DOHH2 (cell line): ENCODE data around the gene DLGAP1.
"Not testable (repeated sequence)": the region's sequence is repeated elsewhere in the genome, so short reads cannot be mapped to it uniquely, and the experiment has no call there.

Source experiments
- H3F3A ChIP-seq: fragments of 200-600 bp; sonication (generic), shearing (Covaris generic); 2 replicates; pipeline ENCODE4 v1.6.0; 2016; ENCODE audit warnings: antibody characterized with exemption, mild to moderate bottlenecking; ENCODE audit not compliant: control insufficient read depth, insufficient read depth
- H3K27ac ChIP-seq: fragments of 200-600 bp; sonication (generic); 2 replicates; pipeline ENCODE4 v1.5.1; 2014; ENCODE audit warnings: low read depth, mild to moderate bottlenecking, low read length, moderate library complexity
- H3K27me3 ChIP-seq: fragments of 200-600 bp; sonication (generic); 2 replicates; pipeline ENCODE4 v1.6.1; 2014; ENCODE audit warnings: mild to moderate bottlenecking, low read length, mixed read lengths; ENCODE audit not compliant: control insufficient read depth
- H3K36me3 ChIP-seq: fragments of 200-600 bp; sonication (generic); 2 replicates; pipeline ENCODE4 v1.6.1; 2014; ENCODE audit warnings: mild to moderate bottlenecking, low read length, moderate library complexity, mixed read lengths; ENCODE audit not compliant: control insufficient read depth
- H3K4me1 ChIP-seq: fragments of 200-600 bp; sonication (generic); 2 replicates; pipeline ENCODE4 v1.6.1; 2014; ENCODE audit warnings: mild to moderate bottlenecking, low read length, mixed read lengths; ENCODE audit not compliant: control insufficient read depth
- H3K4me2 ChIP-seq: fragments of 200-600 bp; sonication (generic); 2 replicates; pipeline ENCODE4 v1.6.0; 2014; ENCODE audit warnings: mild to moderate bottlenecking, low read length, moderate library complexity
- H3K4me3 ChIP-seq: fragments of 200-600 bp; sonication (generic); 2 replicates; pipeline ENCODE4 v1.5.1; 2014; ENCODE audit warnings: mild to moderate bottlenecking, low read length, mixed read lengths
- H3K79me2 ChIP-seq: fragments of 200-600 bp; sonication (generic); 2 replicates; pipeline ENCODE4 v1.6.1; 2014; ENCODE audit warnings: mild to moderate bottlenecking, low read length, mixed read lengths; ENCODE audit not compliant: control insufficient read depth
- H3K9me2 ChIP-seq: fragments of 200-600 bp; sonication (generic); replicated peaks from 2 replicates; pipeline ENCODE4 v1.6.1; 2014; ENCODE audit warnings: mild to moderate bottlenecking, low read length, mixed read lengths; ENCODE audit not compliant: control insufficient read depth
- H3K9me3 ChIP-seq: fragments of 200-600 bp; sonication (generic); 2 replicates; pipeline ENCODE4 v1.6.1; 2014; ENCODE audit warnings: antibody characterized with exemption, low read length, mixed read lengths; ENCODE audit not compliant: control insufficient read depth, insufficient read depth
- H4K20me1 ChIP-seq: fragments of 200-600 bp; sonication (generic); 2 replicates; pipeline ENCODE4 v1.6.0; 2014; ENCODE audit warnings: low read depth, mild to moderate bottlenecking, antibody characterized with exemption, low read length, moderate library complexity; ENCODE audit not compliant: control insufficient read depth, insufficient read depth
- EZH2phosphoT487 ChIP-seq: fragments of 200-600 bp; sonication (generic); IDR thresholded peaks from 2 replicates; pipeline ENCODE4 v1.6.1; 2017; ENCODE audit warnings: borderline replicate concordance, mild to moderate bottlenecking, antibody characterized with exemption, low read length, moderate library complexity, mixed read lengths
- TF ChIP-seq, protein P1 (sequence below): fragments of 200-600 bp; sonication (generic); IDR thresholded peaks from one replicate; pipeline ENCODE4 v1.5.1; 2014; ENCODE audit warnings: antibody characterized with exemption, mild to moderate bottlenecking, low read depth, low read length; ENCODE audit not compliant: poor library complexity, severe bottlenecking

Gene DLGAP1

DNA sequence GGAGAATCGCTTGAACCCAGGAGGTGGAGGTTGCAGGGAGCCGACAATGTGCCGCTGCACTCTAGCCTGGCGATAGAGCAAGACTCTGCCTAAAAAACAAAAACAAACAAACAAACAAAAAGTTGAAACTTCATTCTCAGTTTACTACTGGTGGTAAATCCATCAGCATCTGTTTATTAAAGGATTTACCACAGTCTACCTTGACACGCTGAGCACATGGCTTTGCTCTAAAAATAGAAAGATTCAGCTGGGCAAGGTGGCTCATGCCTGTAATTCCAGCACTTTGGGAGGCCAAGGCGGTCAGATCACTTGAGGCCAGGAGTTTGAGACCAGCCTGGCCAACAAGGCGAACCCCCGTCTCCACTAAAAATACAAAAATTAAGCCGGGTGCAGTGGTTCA is 803.8 kb downstream of the DLGAP1 start:
- H3K9me3 ChIP-seq, result no peaks in the 10 kb centered on the region
- no peaks in the 10 kb centered on the region for H3K27me3 ChIP-seq
- H3K4me1 ChIP-seq, result peaks cover 7% of the 10 kb centered on the region
- no peak overlapping the region for H3K4me3 ChIP-seq
- no peak overlapping the region for H3K27ac ChIP-seq
- no peak for TF ChIP-seq EZH2phosphoT487
- TF ChIP-seq, protein P1, sequence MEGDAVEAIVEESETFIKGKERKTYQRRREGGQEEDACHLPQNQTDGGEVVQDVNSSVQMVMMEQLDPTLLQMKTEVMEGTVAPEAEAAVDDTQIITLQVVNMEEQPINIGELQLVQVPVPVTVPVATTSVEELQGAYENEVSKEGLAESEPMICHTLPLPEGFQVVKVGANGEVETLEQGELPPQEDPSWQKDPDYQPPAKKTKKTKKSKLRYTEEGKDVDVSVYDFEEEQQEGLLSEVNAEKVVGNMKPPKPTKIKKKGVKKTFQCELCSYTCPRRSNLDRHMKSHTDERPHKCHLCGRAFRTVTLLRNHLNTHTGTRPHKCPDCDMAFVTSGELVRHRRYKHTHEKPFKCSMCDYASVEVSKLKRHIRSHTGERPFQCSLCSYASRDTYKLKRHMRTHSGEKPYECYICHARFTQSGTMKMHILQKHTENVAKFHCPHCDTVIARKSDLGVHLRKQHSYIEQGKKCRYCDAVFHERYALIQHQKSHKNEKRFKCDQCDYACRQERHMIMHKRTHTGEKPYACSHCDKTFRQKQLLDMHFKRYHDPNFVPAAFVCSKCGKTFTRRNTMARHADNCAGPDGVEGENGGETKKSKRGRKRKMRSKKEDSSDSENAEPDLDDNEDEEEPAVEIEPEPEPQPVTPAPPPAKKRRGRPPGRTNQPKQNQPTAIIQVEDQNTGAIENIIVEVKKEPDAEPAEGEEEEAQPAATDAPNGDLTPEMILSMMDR, result no peak
- H3K4me2 ChIP-seq, result no peak overlapping the region
- no peaks in the 10 kb centered on the region for H3F3A ChIP-seq
- no peaks in the 10 kb centered on the region for H3K9me2 ChIP-seq
- H3K36me3 ChIP-seq, result no peaks in the 10 kb centered on the region
- H3K79me2 ChIP-seq, result no peaks in the 10 kb centered on the region
- H4K20me1 ChIP-seq, result no peaks in the 10 kb centered on the region

DNA sequence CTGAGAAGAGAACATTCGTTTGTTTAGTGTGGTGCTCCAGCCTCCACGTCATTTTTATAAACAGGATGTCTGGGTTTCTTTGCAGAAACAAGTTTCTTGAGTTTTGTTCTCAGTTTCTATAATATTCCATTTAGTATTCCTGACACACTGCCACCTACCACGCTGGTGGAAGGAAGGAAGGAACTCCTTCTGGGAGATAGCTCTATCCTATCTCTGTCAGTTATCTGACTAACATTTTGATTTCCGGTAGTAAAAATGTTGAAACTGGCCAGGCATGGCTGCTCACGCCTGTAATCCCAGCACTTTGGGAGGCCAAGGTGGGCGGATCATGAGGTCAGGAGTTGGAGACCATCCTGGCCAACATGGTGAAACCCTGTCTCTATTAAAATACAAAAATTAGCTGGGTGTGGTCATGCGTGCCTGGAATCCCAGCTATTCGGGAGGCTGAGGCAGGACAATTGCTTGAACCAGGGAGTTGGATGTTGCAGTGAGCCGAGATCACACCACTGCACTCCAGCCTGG is 804.5 kb downstream of the DLGAP1 start:
- not testable (repeated sequence) for H3K9me2 ChIP-seq, H4K20me1 ChIP-seq, H3K27ac ChIP-seq, H3K4me3 ChIP-seq, H3K4me2 ChIP-seq, H3K27me3 ChIP-seq, H3K36me3 ChIP-seq, H3K79me2 ChIP-seq, H3F3A ChIP-seq, H3K9me3 ChIP-seq
- peaks cover 13% of the 10 kb centered on the region for H3K4me1 ChIP-seq

DNA sequence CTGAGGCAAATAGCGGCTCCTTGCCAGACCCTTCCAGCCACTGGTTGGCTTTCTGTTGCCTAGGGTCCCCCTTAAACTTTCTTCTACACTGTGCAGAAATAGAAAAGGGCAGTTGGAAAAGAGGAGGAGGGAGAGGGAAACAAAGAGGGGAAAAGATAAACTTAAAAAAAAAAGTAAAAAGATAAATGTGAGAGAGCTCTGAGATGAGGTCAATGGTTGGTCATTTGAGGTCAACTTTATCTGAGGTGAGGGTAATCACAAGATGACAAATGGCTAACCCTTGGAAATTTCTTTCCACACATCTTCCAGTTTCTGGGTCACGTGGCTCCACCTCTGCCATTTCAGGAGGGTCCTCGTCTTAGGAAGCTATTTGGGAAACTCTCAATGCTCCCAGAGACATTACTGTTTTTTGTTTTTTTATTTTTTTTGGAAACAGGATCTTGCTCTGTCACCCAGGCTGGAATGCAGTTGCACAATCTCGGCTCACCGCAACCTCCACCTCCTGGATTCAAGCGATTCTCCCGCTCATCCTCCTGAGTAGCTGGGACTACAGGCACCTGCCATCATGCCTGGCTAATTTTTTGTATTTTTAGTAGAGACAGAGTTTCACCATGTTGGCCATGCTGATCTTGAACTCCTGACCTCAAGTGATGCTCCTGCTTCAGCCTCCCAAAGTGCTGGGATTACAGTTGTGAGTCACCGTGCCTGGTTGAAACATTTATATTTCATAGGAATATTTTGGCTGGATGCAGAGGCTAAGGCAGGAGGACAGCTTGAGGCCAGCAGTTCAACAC is 805.3 kb downstream of the DLGAP1 start:
- H3K4me1 ChIP-seq, result peaks cover 16% of the 10 kb centered on the region
- H3K9me3 ChIP-seq, result no peaks in the 10 kb centered on the region
- H4K20me1 ChIP-seq, result no peaks in the 10 kb centered on the region
- H3K79me2 ChIP-seq, result no peaks in the 10 kb centered on the region
- H3F3A ChIP-seq, result no peaks in the 10 kb centered on the region
- H3K27ac ChIP-seq, result no peak overlapping the region
- no peaks in the 10 kb centered on the region for H3K27me3 ChIP-seq
- no peak overlapping the region for H3K4me3 ChIP-seq
- TF ChIP-seq, protein P1, result no peak
- TF ChIP-seq EZH2phosphoT487, result no peak
- no peak overlapping the region for H3K4me2 ChIP-seq
- H3K9me2 ChIP-seq, result no peaks in the 10 kb centered on the region
- no peaks in the 10 kb centered on the region for H3K36me3 ChIP-seq

DNA sequence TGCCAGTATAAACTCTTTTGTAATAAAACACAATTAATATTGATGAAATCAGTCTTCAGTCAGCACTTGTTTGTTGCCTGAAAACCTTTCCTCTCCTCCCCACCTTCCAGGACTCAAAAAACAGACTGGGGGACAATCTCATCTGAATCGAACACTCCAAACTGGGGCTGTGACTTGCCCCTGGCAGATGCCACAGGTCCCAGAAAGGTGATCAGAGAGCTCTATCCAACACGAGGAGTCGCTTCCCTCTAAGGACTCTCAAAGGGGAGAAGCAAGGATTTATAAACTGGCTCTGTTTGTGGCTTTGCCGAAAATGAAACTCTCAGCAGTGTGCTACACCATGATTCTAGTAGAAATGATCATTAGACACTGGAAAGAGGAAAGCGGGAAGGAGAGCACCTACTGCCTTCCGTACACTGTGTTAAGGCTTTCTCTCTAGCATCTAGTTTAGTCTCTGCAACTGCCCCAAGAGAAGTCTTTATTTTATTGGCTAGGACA is 805.9 kb downstream of the DLGAP1 start:
- Histone ChIP-seq H4K20me1 (no peaks in the 10 kb centered on the region), H3K36me3 (no peaks in the 10 kb centered on the region), H3K4me2 (no peak overlapping the region), H3K9me2 (no peaks in the 10 kb centered on the region), H3K27me3 (no peaks in the 10 kb centered on the region), H3K4me1 (peaks cover 16% of the 10 kb centered on the region), H3K9me3 (no peaks in the 10 kb centered on the region), H3F3A (no peaks in the 10 kb centered on the region), H3K27ac (no peak overlapping the region), H3K79me2 (no peaks in the 10 kb centered on the region), H3K4me3 (no peak overlapping the region)
- TF ChIP-seq EZH2phosphoT487, result no peak
- TF ChIP-seq, protein P1, result no peak
